CD14-positive monocyte (primary cell): ENCODE measurements around the gene ACER2. TPM values are rescaled to one million over a fixed set of nuclear protein-coding genes. Genes with fewer than 3 reads are reported as not detected.

Experiments
- DNase-seq, 3 donors: peaks; one replicate each; pipeline ENCODE4 v3.0.0-alpha.2; 2011 to 2022
- H2AFZ ChIP-seq: 2 replicates; pipeline ENCODE4 v1.6.0; 2012; ENCODE audit warnings: mild to moderate bottlenecking, low read depth, low read length, inconsistent platforms; ENCODE audit not compliant: insufficient read depth, poor library complexity, severe bottlenecking
- H3K27ac ChIP-seq, 2 donors: 1 replicate in 1 of 2; 2 replicates in 1 of 2; pipeline ENCODE4 v1.5.1; 2012 to 2013; ENCODE audit warnings: low read length in 2 of 2, control low read depth in 1 of 2, inconsistent platforms in 1 of 2, low read depth in 1 of 2, mild to moderate bottlenecking in 1 of 2
- H3K27me3 ChIP-seq, 2 donors: one replicate each; pipeline versions ENCODE4 v1.6.0 to v1.6.1; 2011 to 2013; ENCODE audit warnings: low read length in 2 of 2; ENCODE audit not compliant: control insufficient read depth in 2 of 2, insufficient read depth in 2 of 2
- H3K36me3 ChIP-seq, 2 donors: replicated peaks in 1 of 2; 1 replicate in 1 of 2; 2 replicates in 1 of 2; pipeline versions ENCODE4 v1.5.1 to v1.6.1; 2012 to 2013; ENCODE audit warnings: low read length in 2 of 2, control low read depth in 1 of 2, inconsistent platforms in 1 of 2, mild to moderate bottlenecking in 1 of 2; ENCODE audit not compliant: insufficient read depth in 2 of 2, control insufficient read depth in 1 of 2
- H3K4me1 ChIP-seq, 2 donors: 1 replicate in 1 of 2; 2 replicates in 1 of 2; pipeline versions ENCODE4 v1.5.1 to v1.6.1; 2012 to 2013; ENCODE audit warnings: low read length in 2 of 2, control low read depth in 1 of 2, inconsistent platforms in 1 of 2, mild to moderate bottlenecking in 1 of 2, moderate library complexity in 1 of 2; ENCODE audit not compliant: insufficient read depth in 2 of 2, control insufficient read depth in 1 of 2
- H3K4me2 ChIP-seq: replicated peaks from 2 replicates; pipeline ENCODE3; 2012; ENCODE audit warnings: low read length, moderate library complexity, mild to moderate bottlenecking; ENCODE audit not compliant: poor library complexity, severe bottlenecking; ENCODE audit errors: extremely low read depth
- H3K4me3 ChIP-seq, 3 experiments: fragments of 200-600 bp in 1 of 3; sonication (generic) in 1 of 3; replicated peaks in 1 of 3; 1 replicate in 2 of 3; 2 replicates in 1 of 3; pipeline ENCODE4 v1.5.1; 2011 to 2013; ENCODE audit warnings: low read length in 3 of 3, mild to moderate bottlenecking in 3 of 3, control low read depth in 2 of 3, low read depth in 2 of 3, inconsistent platforms in 1 of 3, moderate library complexity in 1 of 3
- H3K79me2 ChIP-seq: 2 replicates; pipeline ENCODE4 v1.6.0; 2012; ENCODE audit warnings: mild to moderate bottlenecking, control low read depth, inconsistent platforms, low read length, moderate library complexity; ENCODE audit not compliant: insufficient read depth
- H3K9ac ChIP-seq: 2 replicates; pipeline ENCODE4 v1.6.0; 2017; ENCODE audit warnings: low read length, mild to moderate bottlenecking; ENCODE audit not compliant: insufficient read depth, poor library complexity, severe bottlenecking
- H3K9me3 ChIP-seq, 2 donors: replicated peaks in 1 of 2; 1 replicate in 1 of 2; 2 replicates in 1 of 2; pipeline versions ENCODE4 v1.5.1 to v1.6.1; 2012 to 2013; ENCODE audit warnings: low read length in 2 of 2, control low read depth in 1 of 2; ENCODE audit not compliant: control insufficient read depth in 1 of 2, insufficient read depth in 1 of 2
- H4K20me1 ChIP-seq: 2 replicates; pipeline ENCODE4 v1.6.0; 2012; ENCODE audit warnings: mild to moderate bottlenecking, low read length, control low read depth, moderate library complexity; ENCODE audit not compliant: insufficient read depth
- H3K27ac Mint-ChIP-seq, 7 donors: one replicate each; pipeline ENCODE4 v1.8.0; 2020; ENCODE audit warnings: mild to moderate bottlenecking in 7 of 7, mixed read lengths in 7 of 7, moderate library complexity in 6 of 7, inconsistent platforms in 2 of 7
- H3K27me3 Mint-ChIP-seq, 3 donors: one replicate each; pipeline ENCODE4 v1.8.0; 2021 to 2022; ENCODE audit warnings: low read depth in 3 of 3, mild to moderate bottlenecking in 3 of 3, mixed read lengths in 3 of 3, moderate library complexity in 3 of 3, inconsistent platforms in 1 of 3
- H3K36me3 Mint-ChIP-seq, 2 donors: one replicate each; pipeline ENCODE4 v1.8.0; 2020; ENCODE audit warnings: mixed read lengths in 2 of 2, inconsistent platforms in 1 of 2, mild to moderate bottlenecking in 1 of 2
- H3K4me1 Mint-ChIP-seq: one replicate; pipeline ENCODE4 v1.8.0; 2020; ENCODE audit warnings: mild to moderate bottlenecking, mixed read lengths
- H3K4me3 Mint-ChIP-seq, 2 donors: one replicate each; pipeline ENCODE4 v1.8.0; 2020; ENCODE audit warnings: mild to moderate bottlenecking in 2 of 2, mixed read lengths in 2 of 2, moderate library complexity in 1 of 2
- H3K9me3 Mint-ChIP-seq, 7 donors: one replicate each; pipeline ENCODE4 v1.8.0; 2020 to 2022; ENCODE audit warnings: mixed read lengths in 7 of 7, mild to moderate bottlenecking in 6 of 7, moderate library complexity in 6 of 7, inconsistent platforms in 2 of 7
- WGBS: methylation state at CpG from one replicate; pipeline ENCODE4 v1.1.5; 2013; ENCODE audit warnings: missing lambda C conversion rate; ENCODE audit not compliant: insufficient coverage; 5-methylcytosine and 5-hydroxymethylcytosine counted together
- intact Hi-C, 2 donors: fragments of 100-400 bp; cut with micrococcal nuclease; formaldehyde crosslinking; loops; one replicate each; pipeline versions ENCODE4 v1.15.0 to v1.15.1; 2023
- polyA plus RNA-seq, 3 donors: library from polyadenylated mRNA; depleted of rRNA in 1 of 3; unstranded in 2 of 3; stranded (reverse) in 1 of 3; fragments of 300-500 nt in 2 of 3; fragments of >200 nt in 1 of 3; fragmentation: Illumina TruSeq in 2 of 3; gene quantifications; 1 replicate in 2 of 3; 2 replicates in 1 of 3; pipeline ENCODE4 v1.2.3, GENCODE V29; 2012 to 2021
- TF ChIP-seq, protein P1 (sequence below): fragments of 200-600 bp; IDR thresholded peaks from one replicate; pipeline ENCODE4 v1.8.0; 2022; ENCODE audit warnings: antibody characterized with exemption, mild to moderate bottlenecking

ACER2 gene
- polyA plus RNA-seq, 3 donors: 0.17 to 0.21 TPM; not detected in 1

DNA sequence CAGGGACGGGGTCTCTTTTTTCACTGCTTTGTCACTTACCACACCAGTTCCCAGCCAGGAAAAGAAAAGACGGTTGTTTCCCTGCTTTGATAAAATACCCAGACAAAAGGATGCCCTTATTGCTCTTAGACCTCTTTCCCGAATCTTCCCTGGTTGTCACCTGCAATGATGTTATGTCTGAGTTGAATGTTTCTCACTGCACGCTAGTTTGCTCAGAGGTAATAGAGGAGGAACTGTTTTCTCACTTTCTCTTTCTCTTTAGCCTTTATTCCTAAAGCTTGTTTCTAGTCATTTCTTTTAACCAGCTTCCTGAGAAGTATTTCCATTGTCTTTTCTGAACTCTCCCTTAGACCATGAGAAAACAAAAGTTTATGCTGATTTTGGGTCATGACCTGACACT is 32.9 kb downstream of the ACER2 start:
- Mint-ChIP-seq H3K4me3 (peak overlapping the region; percentile 53 to 94), H3K9me3 (no peaks in the 10 kb centered on the region), H3K4me1 (peaks cover 9% of the 10 kb centered on the region), H3K36me3 (peaks cover 0 to 9% of the 10 kb centered on the region in 2 donors), H3K27ac (peak overlapping the region in 4 of 7 donors; percentile 2 to 61 (median 42)), H3K27me3 (peaks cover 0 to 2% (median 2%) of the 10 kb centered on the region in 3 donors)
- H3K4me3 ChIP-seq: peak overlapping the region; percentile 17 to 87 (median 71)
- TF ChIP-seq, protein P1, sequence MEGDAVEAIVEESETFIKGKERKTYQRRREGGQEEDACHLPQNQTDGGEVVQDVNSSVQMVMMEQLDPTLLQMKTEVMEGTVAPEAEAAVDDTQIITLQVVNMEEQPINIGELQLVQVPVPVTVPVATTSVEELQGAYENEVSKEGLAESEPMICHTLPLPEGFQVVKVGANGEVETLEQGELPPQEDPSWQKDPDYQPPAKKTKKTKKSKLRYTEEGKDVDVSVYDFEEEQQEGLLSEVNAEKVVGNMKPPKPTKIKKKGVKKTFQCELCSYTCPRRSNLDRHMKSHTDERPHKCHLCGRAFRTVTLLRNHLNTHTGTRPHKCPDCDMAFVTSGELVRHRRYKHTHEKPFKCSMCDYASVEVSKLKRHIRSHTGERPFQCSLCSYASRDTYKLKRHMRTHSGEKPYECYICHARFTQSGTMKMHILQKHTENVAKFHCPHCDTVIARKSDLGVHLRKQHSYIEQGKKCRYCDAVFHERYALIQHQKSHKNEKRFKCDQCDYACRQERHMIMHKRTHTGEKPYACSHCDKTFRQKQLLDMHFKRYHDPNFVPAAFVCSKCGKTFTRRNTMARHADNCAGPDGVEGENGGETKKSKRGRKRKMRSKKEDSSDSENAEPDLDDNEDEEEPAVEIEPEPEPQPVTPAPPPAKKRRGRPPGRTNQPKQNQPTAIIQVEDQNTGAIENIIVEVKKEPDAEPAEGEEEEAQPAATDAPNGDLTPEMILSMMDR: no peak
- H3K4me1 ChIP-seq: peaks cover 0 to 11% of the 10 kb centered on the region in 2 donors
- H3K9me3 ChIP-seq: no peaks in the 10 kb centered on the region
- no peaks in the 10 kb centered on the region for H3K36me3 ChIP-seq
- WGBS: 20% methylated on average over 1 of the region's 4 CpGs
- peak overlapping the region; percentile 80 for H2AFZ ChIP-seq
- no peaks in the 10 kb centered on the region for H4K20me1 ChIP-seq
- peak overlapping the region; percentile 66 for H3K4me2 ChIP-seq
- peak in 1 of 3 donors; percentile 6 for DNase-seq
- peak overlapping the region; percentile 49 for H3K9ac ChIP-seq
- H3K79me2 ChIP-seq: no peaks in the 10 kb centered on the region
- H3K27ac ChIP-seq: peak overlapping the region in 1 of 2 donors; percentile 73
- intact Hi-C loops: no loop called here
- H3K27me3 ChIP-seq: no peaks in the 10 kb centered on the region

DNA sequence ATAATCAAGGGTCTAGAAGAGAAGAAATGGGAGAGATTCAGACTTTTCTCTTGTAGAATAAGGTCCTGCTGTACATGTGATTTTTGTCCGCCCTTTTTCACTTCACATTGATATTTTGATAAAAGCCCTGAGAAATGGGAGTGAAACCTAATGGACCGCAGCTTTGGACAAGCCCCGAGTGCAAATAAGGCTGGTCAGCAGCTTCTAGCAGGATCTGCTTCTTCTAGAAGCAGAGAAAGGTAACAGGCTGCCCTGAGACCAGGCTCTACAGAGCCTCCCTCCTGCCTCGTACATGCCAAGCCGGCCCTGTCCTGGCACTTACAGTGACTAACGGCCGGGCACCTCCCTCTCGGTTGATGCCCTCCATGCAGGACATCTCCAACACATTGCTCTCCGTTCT is 33.4 kb downstream of the ACER2 start:
- Histone ChIP-seq H3K27ac (no peak overlapping the region), H3K4me2 (peak overlapping the region; percentile 66), H3K79me2 (no peaks in the 10 kb centered on the region), H3K4me3 (no peak overlapping the region), H3K9me3 (no peaks in the 10 kb centered on the region), H2AFZ (peak overlapping the region; percentile 38), H3K36me3 (no peaks in the 10 kb centered on the region), H4K20me1 (no peaks in the 10 kb centered on the region), H3K4me1 (peaks cover 0 to 11% of the 10 kb centered on the region in 2 donors), H3K9ac (no peak overlapping the region), H3K27me3 (no peaks in the 10 kb centered on the region)
- TF ChIP-seq, protein P1: no peak
- peaks cover 9% of the 10 kb centered on the region for H3K4me1 Mint-ChIP-seq
- H3K9me3 Mint-ChIP-seq: no peaks in the 10 kb centered on the region
- 95% methylated on average over 8 of the region's 9 CpGs for WGBS
- peaks cover 0 to 6% of the 10 kb centered on the region in 2 donors for H3K36me3 Mint-ChIP-seq
- intact Hi-C loops: no loop called here
- no peak overlapping the region for H3K4me3 Mint-ChIP-seq
- DNase-seq: no peak
- peaks cover 0 to 2% (median 2%) of the 10 kb centered on the region in 3 donors for H3K27me3 Mint-ChIP-seq
- H3K27ac Mint-ChIP-seq: peak overlapping the region in 1 of 7 donors; percentile 3
